GM18505 (cell line): ENCODE measurements around the gene HCK.

ENCODE experiments used
- ATAC-seq: cut with Tn5 transposase; IDR thresholded peaks from one replicate; pipeline ENCODE4 v1.9.1; 2021; ENCODE audit not compliant: unreplicated experiment
- POLR2A ChIP-seq: IDR thresholded peaks from 4 replicates; pipeline ENCODE4 v1.6.1; 2011; ENCODE audit warnings: borderline replicate concordance; ENCODE audit not compliant: insufficient read depth, insufficient read length; ENCODE audit errors: extremely low read depth

HCK gene

DNA sequence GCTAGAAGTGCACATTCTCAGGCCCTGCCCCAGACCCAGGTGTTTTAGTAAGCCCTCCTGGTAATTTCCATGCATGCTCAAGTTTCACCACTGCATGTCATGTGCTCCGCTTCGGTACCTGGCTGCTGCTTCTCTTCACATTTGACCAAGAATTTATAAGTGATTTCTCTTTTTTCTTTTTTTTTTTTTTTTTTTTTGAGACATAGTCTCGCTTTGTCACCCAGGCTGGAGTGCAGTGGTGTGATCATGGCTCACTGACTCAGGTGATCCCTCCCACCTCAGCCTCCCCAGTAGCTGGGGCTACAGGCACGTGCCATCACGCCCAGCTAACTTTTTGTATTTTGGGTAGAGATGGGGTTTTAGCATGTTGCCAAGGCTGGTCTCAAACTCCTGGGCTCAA is 73.5 kb downstream of the HCK start:
- ATAC-seq, result no peak
- no peak for TF ChIP-seq POLR2A

- TF ChIP-seq POLR2A, result no peak
- no peak for ATAC-seq
These were observed 74.9 kb downstream of the HCK start for GRCh38 chr20:32126919-32127318.

GRCh38 chr20:32127347-32127746 is 75.3 kb downstream of the HCK start:
- no peak for TF ChIP-seq POLR2A
- no peak for ATAC-seq

DNA sequence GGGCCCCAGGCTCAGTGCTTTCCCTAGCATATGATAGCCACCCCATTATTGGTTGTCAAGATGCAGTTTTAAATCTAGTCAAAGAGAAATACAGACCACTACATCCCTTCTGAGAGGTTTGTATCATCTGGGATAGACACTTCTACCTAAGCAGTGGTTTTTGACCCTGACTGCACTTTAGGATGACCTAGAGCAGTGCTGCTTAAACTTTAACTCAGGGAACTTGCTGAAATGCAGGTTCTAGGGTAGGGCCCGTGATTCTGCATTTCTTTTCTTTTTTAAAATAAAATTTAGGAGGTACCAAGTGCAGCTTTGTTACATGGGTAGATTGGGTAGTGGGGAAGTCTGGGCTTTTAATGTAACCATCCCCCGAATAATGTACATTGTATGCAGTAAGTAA is 76.1 kb downstream of the HCK start:
- no peak for TF ChIP-seq POLR2A
- no peak for ATAC-seq

DNA sequence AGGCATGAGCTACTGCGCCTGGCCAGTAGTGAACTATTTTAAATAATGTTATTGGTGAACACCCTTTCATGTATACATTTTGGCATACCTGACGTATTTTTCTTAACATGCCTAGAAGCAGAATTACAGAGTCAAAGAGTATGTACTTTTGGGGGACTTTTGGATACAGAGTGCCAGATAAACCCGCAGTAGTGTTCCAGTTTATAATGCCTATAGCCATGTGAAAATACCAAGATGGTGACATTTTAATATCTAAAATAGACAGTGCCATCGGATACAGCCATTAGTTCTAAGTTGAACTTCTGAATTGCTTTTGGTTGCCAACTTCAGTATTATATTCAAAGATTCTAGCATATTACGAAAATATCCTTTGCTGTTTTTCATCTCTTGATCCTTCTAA is 77.8 kb downstream of the HCK start:
- no peak for TF ChIP-seq POLR2A
- no peak for ATAC-seq

DNA sequence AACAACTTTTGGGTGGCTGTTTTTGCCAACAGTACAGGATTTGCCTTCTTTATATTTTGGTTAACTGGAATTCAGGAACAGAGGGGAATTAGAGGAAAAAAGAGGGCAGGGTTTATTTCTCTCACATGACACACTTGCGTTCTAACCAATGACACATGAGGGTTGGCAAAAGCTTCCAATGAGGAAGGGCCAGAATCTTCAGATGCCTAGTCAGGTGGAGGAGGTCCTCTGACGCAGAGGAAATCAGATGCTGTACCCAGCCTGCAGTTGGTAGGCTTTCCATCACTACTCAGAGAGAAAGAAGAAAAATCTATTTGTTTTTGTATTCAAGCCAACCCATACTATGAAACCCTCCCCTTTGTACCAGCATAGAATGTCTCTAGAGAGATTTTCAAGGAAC is 78.3 kb downstream of the HCK start:
- no peak for TF ChIP-seq POLR2A
- ATAC-seq, result no peak

DNA sequence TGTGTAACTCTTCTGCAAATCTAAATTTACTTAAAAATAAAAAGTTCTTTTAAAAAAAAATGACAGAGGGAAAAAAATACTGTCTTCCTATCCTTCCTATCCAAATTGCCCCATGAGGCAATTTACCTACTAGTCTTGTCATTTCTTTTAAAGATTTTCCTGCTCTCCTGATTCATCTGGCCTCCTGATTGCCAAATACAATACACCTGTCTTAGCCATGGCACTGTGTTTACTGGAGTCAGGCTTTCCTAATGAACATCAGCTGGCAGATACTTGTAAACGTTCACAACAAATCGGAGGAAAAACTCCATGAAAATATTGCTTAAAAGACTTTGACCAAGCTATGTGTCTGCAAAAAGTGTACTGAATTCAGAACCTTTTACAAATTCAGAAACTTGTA is 78.9 kb downstream of the HCK start:
- TF ChIP-seq POLR2A, result no peak
- no peak for ATAC-seq

DNA sequence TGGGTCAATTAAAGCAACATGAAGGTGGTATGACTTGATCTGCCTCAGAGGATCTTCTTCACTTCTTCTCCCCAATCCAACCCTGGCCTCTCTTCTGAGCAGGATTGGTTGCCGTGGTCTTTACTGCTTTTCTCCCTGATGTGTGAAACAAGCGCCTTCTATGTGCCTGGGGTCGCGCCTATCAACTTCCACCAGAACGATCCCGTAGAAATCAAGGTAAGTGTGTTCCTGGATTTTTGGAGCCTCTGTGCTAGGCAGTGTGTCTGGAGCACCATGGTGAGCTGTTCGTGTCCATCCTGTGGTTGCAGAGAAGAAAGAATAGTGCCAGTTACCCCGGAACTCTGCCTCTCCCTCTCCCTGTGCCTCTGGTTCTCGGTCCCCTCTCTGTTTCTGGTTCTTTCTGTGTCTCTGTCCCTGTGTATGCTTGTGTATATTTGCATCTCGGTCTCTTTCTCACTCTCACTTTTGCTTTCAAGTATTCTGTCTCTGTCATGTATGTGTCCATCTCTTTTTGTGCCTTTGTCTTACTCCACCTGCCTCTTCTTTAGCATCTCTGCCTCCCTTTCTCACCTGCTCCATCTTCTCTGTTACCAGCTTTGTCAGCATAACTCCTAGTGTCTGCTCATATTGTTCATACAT is 81.0 kb downstream of the HCK start:
- peak; percentile 59 for ATAC-seq
- TF ChIP-seq POLR2A, result peak; percentile 40

DNA sequence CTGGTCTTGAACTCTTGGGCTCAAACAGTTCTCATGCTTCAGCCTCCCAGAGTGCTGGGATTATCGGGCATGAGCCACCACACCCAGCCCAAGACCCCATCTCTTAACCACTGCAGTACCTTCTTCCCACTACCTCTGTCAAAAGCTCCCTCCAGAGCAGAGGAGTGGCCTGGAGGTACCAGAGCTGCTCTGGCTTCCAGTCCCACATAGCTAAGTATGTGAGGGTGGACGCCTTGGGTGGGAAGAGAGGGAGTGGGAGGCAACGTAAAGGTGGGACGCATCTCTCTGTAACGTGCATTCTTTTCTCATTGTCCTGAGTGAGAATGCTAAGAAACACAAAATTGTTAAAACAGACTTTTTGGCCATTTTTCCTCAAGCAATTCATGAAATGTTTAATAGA is 82.0 kb downstream of the HCK start:
- ATAC-seq, result no peak
- no peak for TF ChIP-seq POLR2A

- no peak for ATAC-seq
- TF ChIP-seq POLR2A, result no peak
These were observed 84.0 kb downstream of the HCK start for GRCh38 chr20:32135983-32136515.

GRCh38 chr20:32138921-32139320 is 86.9 kb downstream of the HCK start:
- ATAC-seq, result no peak
- TF ChIP-seq POLR2A, result no peak

- no peak for ATAC-seq
These were observed 87.9 kb downstream of the HCK start for GRCh38 chr20:32139947-32140346.

DNA sequence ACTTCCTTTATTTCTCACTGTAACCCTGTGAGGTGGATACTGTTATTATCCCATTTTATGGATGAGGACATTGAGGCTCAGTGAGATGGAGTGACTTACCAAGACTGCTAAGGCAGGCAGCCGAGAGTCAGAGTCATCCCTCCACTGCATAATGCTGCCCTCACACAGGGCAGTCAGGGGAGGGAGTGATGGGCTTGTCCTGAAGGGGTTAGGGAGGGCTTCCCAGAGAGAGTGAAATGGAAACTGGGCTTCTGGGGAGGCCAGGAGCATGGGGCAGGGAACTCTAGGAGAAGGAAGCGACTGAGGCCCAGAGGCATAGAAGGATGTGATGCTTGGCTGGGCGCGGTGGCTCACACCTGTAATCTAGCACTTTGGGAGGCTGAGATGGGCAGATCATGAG is 88.6 kb downstream of the HCK start:
- no peak for ATAC-seq

More at GRCh38 chr20:32139947-32140346, 87.9 kb downstream of the HCK start:
- TF ChIP-seq POLR2A, result no peak

DNA sequence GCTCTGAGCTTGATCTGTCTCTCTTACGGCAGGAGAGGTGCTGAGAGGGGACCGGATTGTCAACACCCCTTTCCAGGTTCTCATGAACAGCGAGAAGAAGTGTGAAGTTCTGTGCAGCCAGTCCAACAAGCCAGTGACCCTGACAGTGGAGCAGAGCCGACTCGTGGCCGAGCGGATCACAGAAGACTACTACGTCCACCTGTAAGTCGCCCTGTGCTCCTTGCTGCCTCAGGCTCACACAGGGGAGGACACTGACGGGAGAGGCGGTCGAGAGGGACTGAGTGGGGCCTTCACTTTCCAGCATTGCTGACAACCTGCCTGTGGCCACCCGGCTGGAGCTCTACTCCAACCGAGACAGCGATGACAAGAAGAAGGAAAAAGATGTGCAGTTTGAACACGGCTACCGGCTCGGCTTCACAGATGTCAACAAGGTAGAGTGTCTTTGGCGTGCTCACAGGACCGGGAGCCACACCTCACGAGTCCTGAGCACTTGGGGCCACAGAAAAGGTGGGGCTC is 89.5 kb downstream of the HCK start:
- ATAC-seq, result no peak
- TF ChIP-seq POLR2A, result no peak

More for the DNA sequence above, 88.6 kb downstream of the HCK start:
- TF ChIP-seq POLR2A, result no peak
